GM19025 (cell line): Measurements from ENCODE around the gene IP6K1.
"Not testable (repeated sequence)": the region's sequence is repeated elsewhere in the genome, so short reads cannot be mapped to it uniquely, and the experiment has no call there.

Source experiments
- ATAC-seq: cut with Tn5 transposase; IDR thresholded peaks from one replicate; pipeline ENCODE4 v1.9.1; 2021; ENCODE audit warnings: mild to moderate bottlenecking, low read depth, moderate library complexity; ENCODE audit not compliant: unreplicated experiment

Gene IP6K1

GRCh38 chr3:49714728-49715550 lies 71.4 kb downstream of the IP6K1 start:
- ATAC-seq = no peak

- no peak for ATAC-seq
Observed at GRCh38 chr3:49713336-49714105, 72.8 kb downstream of the IP6K1 start.

DNA sequence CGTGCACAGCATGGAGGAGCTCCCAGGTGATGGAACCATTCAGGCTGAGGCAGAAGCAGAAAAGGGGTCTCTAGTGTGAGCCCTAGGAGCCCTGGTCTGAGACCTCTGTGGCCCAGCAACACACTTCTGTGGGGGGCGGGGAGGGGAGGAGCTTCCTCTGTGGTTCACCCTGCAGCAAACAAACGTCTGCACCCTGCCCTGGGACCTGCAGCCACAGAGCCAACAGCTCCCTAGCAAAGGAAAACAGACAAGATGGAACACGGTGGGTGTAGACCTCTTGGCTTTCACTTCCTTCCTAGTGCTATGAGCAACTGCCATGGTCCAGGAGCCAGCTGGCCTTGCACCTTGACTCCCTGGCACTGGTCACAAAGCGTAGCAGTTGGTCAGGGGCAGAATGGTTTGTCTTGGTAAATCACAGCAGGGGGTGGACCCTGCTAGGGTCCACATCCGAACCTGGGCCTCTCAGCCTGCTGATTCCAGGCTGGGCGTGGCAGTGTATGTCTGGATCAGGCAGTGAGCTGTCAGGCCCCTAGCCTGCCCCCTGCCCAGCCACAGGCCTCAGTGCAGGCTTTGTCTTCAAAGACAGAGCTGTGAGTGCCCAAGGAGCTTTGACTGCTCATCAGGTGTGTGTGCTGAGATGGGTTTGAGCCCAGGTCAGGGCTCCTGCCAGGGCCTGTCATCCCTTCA lies 73.6 kb downstream of the IP6K1 start:
- ATAC-seq = no peak

- no peak for ATAC-seq
Observed at GRCh38 chr3:49712166-49712565, 74.2 kb downstream of the IP6K1 start.

DNA sequence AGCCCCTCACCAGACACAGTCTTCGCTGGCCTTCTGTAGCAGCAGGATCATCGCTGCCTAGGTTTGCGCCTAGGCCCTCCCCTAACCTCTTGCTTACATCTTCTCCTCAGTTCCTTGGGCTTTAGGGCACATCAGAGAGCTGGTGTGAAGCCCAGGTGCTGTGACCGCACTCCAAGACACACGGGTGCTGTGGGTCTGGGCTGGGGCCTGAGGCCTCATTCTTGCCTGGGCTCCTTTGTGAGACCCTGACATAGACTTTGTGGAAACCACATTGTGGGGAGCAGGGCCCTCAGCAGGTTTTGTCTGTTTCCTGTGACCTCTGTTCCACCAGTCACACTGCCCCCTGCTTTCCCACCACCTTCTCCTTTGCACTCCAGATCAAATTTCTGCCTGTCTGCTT lies 74.9 kb downstream of the IP6K1 start:
- ATAC-seq = no peak

GRCh38 chr3:49709852-49710251 lies 76.5 kb downstream of the IP6K1 start:
- no peak for ATAC-seq

DNA sequence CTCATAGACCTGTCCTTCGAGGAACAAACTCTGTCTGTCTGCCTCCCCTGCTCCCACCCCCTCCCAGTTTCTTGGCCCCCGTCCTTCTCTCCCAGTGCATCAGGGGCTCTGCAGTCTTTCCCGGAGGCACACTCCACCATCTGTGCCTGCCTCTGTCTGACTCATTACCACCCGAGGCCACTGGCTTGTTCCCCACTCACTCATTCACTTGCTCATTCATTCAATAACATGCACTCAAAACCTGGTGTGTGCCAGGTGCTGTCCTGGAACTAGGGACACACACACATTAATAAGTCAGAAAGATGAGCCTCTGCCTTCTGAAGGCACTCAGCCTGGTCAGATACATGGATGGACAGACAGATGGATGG lies 79.2 kb downstream of the IP6K1 start:
- no peak for ATAC-seq

DNA sequence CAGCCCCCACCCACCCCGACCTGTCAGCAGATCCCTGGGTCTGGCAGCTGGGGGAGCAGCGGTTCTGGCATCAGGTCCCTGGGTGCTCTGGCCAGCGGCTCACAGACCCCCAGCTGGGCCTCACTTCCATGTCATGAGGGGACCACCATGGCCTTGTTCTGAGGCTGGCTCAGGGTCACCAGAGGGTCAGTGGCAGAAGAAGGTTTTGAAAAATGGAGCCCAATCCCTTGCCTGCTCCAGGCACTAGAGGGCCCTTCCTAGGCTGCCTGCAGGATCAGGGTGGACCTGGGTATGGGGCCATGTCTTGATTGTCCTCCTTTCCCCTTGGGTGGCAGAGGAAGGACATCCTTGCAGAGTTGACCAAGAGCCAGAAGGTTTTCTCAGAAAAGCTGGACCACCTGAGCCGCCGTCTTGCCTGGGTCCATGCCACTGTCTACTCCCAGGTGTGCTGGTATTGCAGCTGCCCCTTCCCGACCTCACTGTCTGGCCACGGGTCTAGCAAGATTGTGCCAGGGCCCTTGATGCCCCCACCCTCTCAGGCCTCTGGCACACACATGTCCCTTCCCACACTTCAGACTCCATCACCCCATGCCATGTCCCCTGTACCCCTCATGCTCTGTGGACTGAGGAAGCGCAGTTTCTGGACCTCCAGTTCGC lies 79.8 kb downstream of the IP6K1 start:
- ATAC-seq = no peak

GRCh38 chr3:49705390-49705960 lies 80.9 kb downstream of the IP6K1 start:
- no peak for ATAC-seq

DNA sequence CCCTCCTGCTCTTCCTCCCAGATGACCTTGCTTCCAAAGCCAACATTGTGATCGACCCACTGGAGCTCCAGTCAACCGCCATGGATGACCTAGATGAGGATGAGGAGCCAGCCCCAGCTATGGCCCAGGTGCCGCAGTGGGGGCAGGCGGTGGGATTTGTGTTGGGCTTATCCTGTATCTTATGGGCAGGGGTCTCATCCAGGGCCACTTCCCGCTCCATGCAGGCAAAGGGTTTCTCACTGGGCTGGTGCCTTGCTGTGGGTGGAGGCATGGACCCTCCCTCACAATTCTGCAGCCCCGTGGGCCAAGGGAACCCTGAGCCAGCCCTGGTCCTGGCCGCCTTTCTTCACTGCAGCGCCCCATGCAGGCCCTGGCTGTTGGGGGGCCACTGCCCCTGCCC lies 81.7 kb downstream of the IP6K1 start:
- no peak for ATAC-seq

GRCh38 chr3:49703956-49704355 lies 82.4 kb downstream of the IP6K1 start:
- no peak for ATAC-seq

GRCh38 chr3:49703443-49703927 lies 82.9 kb downstream of the IP6K1 start:
- ATAC-seq = no peak

- no peak for ATAC-seq
Observed at GRCh38 chr3:49702672-49703071, 83.7 kb downstream of the IP6K1 start.

DNA sequence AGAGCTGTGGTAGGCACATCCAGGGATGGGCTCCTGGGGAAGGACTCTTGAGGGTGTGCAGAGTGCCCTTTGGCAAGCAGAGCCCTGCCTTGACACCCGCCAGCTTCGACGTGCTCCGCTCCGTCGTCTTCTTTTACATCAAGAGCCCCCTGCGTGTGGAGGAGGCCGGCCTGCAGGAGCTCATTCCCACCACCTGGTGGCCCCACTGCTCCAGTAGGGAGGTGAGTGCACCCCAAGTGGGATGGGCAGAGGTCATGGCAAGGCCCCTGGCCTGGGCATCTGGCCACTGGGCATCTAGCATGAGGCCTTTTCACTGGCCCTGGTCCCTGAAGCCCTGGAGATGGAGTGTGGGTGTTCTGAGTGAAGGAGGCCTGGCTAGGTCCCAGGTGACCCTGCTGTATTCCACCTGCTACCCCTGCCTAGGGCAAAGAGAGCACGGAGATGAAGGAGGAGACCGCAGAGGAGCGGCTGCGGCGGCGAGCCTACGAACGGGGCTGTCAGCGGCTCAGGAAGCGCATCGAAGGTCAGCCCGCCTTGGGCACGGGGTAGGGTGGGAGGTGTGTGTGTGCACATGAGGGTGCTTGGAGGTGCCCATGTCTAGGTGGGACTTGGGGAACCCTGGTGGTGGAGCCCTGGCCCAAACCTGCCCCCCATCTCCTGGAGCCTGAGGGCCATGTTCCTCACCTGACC lies 84.8 kb downstream of the IP6K1 start:
- no peak for ATAC-seq

DNA sequence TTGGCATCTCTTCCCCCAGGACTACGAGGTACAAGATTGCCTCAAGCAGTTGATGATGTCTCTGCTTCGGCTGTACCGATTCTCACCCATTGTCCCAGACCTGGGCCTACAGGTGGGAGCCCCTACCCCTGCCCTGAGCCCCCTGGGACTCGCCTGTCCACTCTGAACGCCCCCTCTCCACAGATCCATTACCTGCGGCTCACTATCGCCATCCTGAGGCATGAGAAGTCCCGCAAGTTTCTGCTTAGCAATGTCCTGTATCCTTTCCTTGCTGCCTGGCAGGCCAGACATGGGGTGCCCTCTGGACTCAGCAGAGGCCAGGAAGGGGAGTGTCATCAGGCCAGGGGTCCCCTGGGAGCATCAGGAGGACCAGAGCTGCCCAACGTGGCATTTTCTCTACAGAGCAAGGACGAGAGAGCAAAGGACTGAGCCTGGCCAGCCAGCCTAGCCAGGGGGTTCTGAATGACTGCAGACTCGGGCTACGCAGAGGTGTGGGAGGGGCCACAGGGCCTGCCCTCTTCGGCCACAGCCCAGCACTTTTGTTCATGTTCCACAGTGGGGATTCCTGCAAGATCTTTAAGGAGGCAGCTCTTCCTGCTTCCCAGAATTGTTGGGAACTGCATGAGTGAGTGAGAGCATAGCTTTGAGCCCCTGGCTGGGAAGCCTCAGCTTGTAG lies 85.8 kb downstream of the IP6K1 start:
- ATAC-seq = no peak

GRCh38 chr3:49700014-49700413 lies 86.3 kb downstream of the IP6K1 start:
- no peak for ATAC-seq

- no peak for ATAC-seq
Observed at GRCh38 chr3:49699281-49699979, 86.9 kb downstream of the IP6K1 start.

- ATAC-seq = not testable (repeated sequence)
Observed at GRCh38 chr3:49695350-49696015, 90.9 kb downstream of the IP6K1 start.
